Left hindlimb (tissue), 1 donor: Measurements from ENCODE around the gene IFI27.
"Not testable (repeated sequence)": the region's sequence is repeated elsewhere in the genome, so short reads cannot be mapped to it uniquely, and the experiment has no call there.

Experiments used
- DNase-seq: peaks from one replicate; pipeline ENCODE4 v3.0.0-alpha.2; 2018

Gene IFI27

DNA sequence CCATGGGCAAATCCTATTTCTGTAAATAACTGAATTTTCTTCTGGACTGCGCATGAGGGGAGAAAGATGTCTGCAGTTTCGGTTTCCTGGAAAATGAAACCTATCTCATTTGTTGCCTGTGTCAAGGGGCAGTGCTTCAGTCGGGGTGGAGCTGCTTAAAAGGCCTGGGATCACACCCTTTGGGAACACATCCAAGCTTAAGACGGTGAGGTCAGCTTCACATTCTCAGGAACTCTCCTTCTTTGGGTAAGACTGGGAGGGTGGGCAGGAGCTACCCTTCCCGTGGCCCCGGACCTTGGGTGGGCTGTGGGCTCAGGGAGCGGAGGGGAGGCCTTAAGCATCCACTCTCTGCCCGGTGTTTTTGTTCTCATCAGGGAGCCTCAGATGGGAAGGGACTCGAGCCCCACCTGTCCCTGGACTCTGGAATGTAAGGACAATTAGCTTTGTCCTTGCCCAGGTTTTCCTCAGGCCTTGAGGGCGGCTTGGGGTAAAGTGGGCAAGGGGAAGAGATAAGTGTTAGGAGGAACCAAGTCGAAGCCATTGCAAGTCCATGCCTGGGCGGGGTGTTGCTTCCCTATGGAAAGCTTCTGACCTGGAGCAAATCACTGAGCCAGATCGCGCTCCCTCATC, at the start of gene IFI27:
IFI27 (plus strand) TSS at position 185 of the 630 bp plus-strand sequence.
- no peak for DNase-seq

DNA sequence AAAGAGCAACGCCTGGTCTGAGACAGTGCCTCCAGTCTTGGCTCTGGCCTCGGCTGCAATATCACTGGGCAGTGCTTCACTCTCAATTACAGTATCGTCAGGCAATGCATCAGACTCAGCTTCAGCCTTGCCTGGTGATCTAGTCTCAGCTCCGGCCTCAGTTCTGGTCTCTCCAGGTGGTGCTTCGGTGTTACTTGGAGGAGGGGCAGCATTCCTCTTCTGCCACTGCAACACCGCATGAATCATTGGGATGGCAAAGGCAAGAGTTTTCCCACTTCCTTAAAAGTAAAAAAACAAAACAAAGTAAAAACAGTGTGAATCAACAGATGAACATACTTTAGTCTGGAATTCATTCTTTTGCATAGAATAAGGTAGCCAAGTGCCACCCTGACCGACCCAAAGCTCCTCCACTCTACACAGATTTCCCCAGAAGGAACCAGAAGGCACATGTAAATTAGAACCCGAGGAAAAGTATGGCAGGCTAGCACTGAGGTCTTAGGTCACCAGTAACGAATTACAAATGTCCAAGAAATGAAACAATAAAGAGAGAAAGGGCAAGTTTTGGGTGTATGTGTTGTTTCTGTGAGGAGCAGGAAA, 48.1 kb upstream of the IFI27 start:
- DNase-seq, result no peak

DNA sequence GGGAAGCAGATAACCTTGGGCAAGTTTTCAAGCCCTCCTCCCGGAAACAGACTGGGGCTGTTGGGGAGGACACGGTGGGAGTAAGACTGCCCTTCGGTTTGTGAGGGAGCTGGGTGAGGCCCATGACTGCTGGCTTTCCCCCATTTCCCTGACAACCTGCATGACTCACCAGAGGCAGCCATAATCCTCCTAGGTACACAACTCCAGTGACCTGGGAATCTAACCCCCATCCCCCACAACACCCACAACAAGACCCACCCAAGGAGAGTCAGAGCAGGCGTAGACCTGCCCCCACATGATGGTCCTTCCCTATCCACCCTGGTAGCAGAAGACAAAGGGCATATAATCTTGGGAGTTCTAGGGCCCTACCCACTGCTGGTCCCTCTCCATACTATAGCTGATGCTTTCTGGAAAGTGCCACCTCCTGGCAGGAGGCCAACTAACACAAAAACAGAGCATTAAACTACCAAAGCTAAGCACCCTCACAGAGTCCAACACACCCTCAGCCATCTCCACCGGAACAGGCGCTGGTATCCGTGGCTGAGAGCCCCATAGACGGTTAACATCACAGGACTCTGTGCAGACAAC, 44.4 kb upstream of the IFI27 start:
- DNase-seq, result no peak

DNA sequence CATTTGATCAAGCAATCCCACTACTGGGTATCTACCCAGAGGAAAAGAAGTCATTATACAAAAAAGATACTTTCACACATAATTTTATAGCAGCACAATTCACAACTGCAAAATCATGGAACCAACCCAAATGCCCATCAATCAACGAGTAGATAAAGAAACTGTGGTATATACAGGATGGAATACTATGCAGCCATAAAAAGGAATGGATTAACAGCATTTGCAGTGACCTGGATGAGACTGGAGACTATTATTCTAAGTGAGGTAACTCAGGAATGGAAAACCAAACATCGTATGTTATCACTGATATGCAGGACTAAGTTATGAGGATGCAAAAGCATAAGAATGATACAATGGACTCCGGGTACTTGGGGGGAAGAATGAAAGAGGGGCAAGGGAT, 38.5 kb upstream of the IFI27 start:
- DNase-seq, result not testable (repeated sequence)

DNA sequence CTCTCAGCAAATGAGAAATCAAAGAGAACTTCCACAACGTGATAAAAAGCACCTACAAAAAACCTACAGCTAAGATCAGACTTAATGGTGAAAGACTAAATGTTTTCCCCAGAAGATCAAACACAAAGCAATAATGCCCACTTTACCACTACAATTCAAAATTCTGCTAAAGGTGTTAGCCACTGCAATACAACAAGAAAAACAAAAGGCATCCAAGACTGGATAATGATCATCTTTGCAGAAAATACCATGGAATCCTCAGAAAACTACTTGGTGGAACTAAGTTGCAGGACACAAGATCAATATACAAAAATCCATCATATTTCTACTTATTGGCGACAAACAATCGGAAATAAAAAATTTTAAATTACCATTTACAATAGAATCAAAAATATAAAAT, 36.0 kb upstream of the IFI27 start:
- no peak for DNase-seq

DNA sequence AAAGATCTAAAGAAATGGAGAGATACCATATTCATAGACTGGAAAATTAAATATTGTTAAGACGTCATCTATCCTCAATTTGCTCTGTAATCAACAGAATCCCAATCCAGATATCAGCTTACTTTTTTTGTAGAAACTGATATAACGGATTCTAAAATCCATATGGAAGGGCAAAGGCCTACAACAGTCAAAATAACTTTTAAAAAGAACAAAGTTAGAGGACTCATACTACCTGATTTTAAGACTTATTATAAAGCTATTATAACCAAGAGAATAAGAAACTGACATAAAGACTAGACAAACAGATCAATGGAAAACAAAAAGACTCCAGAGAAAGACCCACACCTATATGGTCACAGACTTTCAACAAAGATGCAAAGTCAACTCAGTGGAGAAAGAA, 35.5 kb upstream of the IFI27 start:
- DNase-seq, result no peak

DNA sequence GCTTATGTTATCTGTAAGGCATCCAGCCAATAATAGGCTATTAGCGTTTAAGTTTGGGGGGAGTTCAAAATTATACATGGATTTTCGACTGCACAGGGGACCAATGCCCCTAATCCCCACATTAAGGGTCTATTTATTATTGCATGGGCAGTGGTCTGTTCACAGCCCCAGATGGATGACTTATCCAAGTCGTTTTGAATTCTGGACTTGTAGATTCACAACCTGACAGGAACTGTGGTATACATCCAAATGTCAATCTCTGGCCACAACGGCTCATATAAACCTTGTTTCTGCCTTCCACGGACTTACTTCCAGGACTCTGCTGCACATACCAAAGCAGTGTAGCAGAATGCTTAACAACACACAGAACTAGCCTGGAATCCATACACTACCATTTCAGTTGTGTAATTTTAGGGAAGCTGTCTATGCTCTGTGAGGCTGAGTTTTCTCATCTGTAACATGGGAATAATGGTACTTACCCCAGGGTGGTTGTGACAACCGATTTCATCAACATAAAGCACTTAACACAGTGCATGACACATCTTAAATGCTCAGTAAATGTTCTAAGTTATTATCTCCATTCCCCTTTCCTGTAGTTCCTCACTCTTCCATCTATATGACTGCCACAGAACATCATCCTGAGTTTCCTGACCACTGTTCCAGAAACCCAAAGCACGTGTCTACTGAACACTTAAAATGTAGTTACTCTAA, 33.3 kb upstream of the IFI27 start:
- no peak for DNase-seq

DNA sequence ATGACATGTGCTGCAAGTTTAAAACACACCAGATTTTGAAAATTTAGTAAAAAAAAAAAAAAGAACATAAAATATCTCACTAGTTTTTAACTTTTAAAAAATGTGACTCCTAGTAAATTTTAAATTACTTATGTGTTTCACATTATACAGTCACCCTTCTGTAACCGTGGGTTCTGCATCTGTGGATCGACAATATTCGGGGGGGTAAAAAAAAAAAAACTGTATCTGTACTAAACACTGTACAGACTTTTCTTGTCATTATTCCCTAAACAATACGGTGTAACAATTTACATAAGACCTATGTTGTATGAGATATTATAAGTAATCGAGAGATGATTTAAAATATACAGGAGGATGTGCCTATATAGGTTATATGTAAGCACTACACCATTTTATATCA, 32.7 kb upstream of the IFI27 start:
- no peak for DNase-seq

DNA sequence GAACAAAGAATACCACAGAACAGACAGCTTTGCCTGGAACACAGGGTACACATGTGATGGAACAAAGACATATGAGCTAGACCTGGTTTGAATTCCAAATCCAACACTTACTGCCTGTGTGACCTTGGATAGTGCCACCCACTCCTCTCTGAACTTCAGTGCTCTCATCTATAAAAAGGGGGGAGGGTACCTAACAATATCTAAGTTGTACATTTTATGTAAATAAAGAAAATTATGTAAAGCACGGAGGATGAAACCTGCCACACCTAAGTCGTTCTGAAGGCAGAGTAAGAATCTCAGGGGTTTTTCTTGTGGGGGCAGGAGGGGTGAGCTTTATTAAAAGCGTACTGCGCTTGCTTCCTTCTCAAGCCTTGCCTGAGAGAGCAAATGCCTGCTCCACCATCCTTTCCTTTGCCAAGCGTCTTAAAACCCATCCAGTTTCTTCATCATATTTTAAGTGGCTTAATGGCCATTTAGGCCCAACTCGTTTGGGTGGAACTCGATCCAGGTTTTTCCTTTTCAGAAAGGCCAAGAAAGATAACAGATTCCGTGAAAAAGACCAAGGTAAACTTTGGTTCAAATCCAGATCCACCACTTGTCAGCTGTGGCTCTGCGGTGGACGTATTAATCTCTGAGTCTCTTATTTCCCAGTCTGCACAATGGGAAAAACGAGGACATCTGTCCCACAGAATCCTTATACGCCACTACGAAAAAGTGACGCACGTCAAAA, 30.5 kb upstream of the IFI27 start:
- DNase-seq, result no peak

DNA sequence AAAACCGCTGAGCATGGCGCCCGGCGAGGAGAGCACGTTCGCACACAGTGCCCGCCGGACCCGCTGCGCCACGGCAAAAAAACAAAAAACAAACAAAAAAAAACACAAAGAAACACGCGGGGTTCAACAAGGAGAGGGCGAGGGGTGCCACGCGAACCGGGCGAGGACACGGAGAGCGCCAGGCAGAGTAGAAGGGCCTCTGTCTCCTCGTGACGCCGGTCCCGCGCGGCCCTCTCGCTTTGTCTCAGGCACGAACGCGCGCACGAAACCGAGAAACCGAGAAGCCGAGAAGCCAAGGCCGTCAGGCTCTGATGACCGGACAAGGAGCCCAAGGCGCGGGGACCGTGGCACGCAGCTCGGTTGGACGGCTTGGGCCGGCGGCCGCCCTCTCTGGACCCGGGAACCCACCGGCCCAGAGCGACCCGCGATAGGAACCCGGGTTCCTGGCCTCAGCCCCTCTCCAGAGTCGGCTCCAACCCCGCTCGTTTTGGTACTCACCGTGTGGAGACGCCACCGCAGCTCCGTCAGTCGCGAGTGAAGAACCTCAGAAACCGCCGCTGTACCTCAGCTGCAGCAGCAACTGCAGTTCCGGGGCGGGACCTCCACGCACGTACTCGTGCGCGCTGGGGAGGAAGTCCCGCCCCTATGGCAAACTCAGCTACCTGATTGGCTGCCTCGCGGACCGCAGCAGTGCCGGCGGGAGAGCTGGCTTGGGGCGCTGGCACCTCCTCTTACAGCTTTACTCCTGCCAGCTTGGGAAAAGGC, 29.7 kb upstream of the IFI27 start, which contains the start of the genes DDX24 and IFI27L1:
DDX24 (minus strand) TSS at position 582 of the 765 bp plus-strand sequence. CDS start 1,460 bp downstream, outside the sequence.
IFI27L1 (plus strand) TSS at position 690 of the 765 bp plus-strand sequence. CDS start 15,628 bp downstream, outside the sequence.
- peak; percentile 97 for DNase-seq

DNA sequence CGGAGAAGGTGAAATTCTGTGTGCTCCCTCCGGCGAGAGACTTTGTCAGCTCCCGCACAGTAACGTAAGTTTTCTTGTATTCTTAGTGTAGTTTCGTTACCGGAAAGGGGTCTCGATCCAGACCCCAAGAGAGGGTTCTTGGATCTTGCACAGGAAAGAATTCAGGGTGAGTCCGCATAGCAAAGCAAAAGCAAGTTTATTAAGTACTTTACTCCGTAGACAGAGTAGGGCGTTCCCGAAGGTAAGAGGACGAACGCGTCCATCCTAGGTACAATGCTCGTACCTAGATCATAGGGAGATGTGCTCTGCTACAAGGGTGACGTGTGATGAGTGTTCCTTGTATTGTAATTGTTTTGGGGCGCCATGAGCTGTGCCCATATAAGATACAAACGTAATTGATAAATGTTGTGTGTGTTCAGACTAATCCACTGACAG, 29.1 kb upstream of the IFI27 start:
- DNase-seq, result peak; percentile 31

DNA sequence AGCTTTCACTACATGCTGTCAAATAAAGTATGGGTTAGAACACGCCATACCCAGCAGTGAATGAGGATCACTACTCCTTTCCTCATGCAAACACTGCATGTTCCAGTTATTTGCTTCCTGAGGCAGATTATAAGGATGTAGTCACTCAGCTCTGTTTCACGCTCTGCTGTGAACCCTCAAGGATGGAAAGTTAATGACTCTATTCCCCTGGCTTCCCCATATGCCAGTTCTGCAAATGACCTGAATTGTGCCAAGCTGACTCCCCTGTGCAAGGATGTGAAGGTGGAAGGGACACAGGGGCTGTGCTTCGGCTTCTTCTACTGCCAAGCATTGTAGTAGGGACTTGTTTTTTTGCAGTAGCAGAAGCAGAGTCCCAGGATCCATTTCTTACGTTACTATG, 22.6 kb upstream of the IFI27 start:
- no peak for DNase-seq

DNA sequence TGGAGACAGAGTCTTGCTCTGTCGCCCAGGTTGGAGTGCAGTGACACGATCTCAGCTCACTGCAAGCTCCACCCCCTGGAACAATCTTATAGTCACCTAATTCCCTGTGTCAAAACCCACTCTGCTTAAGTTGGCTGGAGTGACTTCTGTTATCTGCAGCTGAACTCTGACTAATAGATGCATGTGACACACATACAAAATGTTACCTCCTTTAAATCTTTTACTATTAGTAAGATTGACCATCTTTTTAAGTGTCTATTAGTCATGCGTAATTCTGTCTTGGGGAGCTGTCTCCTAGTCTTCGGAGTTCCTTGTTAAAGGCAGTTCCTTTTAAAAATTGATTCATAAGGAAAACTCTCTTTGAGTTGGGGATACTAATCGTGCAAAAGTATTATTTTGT, 22.0 kb upstream of the IFI27 start:
- DNase-seq, result no peak

DNA sequence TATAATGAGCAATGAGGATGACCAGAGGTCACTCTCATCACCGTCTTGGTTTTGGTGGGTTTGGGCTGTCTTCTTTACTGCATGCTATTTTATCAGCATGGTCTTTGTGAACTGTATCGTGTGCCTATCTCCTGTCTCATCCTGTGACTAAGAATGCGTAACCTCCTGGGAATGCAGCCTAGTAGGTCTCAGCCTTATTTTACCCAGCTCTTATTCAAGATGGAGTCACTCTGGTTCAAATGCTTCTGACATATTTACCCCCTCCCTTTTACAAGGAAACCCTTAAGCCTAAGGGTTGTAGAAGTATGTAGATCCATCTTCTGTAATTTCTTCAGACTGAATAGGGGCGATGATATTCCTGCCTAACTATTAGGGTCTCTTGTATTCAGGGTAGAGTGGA, 21.1 kb upstream of the IFI27 start:
- DNase-seq, result no peak

DNA sequence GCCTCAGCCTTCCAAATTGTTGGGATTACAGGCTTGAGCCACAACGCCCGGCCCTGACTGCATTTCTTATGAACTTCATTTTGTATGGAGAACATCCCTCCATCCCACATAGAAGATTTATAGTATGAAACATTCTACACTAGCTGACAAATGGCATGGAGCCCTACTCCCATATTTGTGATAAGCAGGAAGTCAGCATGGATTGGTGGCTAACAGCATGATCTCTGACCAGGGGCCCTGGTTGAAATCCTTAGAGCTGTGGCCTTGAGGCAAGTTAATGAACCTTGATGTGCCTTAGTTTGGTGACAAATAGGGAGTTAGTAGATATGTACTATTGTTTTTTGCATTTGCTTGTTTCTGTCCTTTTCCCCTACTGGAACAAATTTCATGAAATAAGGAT, 17.1 kb upstream of the IFI27 start:
- no peak for DNase-seq

DNA sequence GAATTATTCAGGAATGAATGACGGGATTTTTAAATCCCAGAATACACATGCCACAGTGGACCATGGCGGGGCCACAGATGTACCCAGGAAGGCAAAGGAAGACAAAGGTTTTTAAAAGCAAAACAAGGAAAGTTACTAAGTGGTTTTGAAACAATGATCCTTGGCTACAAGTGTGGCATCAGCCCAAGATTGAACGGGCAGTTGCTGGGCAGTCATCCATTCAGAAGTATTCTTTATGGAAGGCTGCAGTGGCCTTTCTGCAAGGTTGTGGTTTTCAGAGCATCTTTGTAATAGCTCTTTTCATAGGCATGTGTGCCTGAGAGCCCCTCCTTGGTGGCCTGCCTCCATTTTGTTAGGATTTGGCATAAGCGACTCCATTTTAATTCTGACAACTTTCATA, 13.4 kb upstream of the IFI27 start:
- DNase-seq, result no peak

DNA sequence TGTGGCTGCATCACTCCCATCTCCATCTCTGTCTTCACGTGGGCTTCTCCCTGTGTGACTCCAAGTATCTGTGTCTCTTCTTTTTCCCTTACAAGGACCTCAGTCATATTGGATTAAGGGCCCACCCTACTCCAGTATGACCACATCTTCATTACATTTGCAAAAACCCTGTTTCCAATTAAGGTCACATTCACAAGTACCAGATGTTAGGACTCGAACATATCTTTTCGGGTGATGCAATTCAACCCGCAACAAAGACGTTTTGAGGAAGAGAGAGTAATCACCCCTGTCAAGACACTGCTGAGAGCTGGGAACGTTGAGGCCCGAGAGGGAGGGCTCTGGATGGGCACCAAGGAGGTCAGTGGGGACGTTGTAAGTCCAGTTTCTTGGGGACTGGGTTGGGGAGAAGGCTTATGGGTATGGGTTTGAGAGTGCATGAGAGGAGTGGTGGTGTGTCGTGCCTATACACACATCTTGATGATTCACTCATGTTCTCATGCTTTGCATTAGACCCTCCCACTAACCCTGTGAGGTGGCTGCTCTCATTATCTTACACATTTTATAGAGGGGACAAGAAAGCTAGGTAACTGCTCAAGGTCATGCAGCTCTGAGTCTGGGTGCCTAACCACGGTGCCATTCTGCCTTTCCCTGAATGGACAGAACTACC, 12.1 kb upstream of the IFI27 start:
- DNase-seq, result no peak

DNA sequence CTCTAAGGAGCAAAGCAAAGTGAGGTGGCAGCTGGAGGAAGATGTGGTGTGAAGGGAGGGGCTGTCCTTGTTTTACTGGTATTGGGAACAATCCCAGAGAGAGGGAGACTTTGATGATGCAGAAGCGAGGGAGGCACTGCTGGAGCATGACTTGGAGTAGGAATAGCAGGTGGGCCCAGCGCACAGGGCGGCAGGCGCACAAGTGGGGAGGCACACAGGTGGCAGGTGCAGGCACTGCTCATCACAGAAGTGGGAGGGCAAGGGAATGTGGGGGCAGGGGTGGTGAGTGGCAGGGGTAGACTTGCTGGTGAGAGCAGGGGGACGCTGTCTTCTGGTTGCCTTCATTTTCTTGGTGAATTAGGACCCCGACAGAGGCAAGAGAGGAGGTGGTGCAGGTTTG, 11.5 kb upstream of the IFI27 start:
- DNase-seq, result no peak

DNA sequence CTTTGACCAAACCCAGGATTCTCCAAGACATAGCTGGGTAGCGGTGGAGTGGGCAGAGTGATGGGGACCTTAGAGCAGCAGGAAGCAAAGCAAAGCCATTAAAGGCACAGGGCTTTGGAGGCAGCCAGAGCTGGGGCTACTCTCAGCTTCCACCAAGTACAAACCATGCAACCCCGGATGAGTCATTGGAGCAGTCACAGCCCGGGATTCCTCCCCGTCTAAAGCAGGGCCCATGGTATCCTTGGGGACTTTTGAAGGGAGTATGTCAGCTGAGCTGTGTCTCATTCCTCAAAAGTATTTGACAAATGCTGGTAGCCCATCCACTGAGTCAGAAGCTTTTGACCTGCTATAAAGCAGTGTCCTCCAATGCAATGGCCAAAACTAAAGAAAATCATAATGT, 9.7 kb upstream of the IFI27 start:
- no peak for DNase-seq

DNA sequence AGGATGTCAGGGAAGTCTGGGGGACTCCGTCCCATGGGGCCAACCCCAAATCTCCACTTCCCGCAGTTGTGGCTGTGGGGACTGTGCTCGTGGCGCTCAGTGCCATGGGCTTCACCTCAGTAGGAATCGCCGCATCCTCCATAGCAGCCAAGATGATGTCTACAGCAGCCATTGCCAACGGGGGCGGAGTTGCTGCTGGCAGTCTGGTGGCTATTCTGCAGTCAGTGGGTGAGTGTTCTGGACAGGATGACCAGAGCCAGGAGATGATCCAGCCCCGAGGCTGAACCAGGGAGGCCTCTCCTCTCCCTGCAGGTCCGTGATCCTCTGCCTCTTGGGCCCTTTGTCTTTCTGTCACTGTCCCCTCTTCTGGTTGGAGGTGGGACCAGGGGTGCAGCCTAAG, 8.8 kb upstream of the IFI27 start:
- DNase-seq, result no peak

DNA sequence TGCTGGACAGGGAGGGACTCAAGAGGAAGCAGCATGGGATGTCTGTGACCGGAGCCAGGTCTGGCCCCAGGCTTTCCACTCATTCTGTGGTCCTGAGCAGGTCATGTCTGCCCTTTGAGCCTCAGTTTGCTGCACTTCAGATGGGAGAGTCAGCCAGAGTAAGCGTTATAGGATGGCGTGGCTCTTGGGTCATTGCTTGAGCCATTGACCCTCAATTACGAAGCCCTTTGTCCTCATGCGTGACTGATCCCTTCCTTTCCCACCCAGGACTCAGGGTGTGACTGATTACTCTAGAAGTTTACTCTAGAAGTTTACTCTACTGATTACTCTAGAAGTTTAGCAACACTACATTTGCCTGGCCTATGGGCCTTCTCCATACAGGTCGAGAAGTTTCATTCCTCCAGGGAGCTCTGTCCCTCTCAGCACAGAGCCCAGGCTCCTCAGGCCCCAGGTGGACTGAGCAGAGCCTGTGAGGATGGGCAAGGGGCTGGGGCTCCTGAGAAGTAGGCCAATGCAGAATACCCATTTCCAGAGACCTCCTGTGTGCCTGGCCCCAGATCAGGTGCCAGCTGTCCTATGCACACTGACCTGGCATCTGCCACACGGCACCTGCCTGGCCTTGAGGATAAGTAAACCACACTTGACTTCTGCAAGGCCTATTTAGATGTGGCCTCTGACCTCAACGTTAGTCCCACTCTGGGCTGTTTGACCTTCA, 7.6 kb upstream of the IFI27 start:
- no peak for DNase-seq
